Kidney glomerular epithelial cell (primary cell): ENCODE results near the gene PFDN4.

ENCODE experiments used
- DNase-seq: peaks from one replicate; lab custom pipeline; 2025; lab: John Stamatoyannopoulos, UW

Gene PFDN4

DNA sequence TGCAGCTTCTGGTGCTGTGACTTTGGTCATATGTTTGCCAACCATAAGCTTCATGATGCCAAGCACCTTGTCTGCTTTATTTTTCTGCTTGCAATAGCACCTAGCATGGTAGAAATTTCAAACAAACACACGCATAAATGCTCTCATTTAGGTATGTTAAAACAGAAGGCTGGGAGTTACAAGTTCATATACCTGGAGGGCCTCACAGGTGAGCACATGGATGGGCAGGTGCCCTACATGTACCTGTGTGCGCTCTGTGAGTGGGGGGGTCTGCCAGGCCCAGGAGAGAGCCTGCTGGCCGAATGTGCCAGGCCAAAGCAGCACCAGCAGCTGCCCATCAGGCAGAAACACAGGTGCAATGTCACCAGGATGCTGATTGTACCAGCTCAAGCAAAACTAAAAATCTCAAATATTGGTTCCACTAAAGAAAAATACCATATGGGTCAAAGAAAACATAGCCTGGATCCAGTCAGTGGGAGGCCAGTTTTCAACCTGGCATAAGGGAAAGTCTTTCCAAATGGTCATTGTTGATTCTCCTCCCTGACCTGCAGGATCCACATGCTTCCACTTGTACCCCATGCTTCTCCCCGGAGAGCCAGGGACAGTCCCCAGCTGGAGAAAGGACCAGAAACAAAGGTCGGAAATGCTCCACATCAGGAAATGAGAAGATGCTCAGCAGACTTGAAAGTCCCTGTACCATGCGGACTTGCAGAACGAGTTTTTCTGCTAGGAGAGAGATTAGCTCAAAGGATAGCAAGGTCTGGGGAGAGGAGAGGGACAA, 7.2 kb upstream of the PFDN4 start:
- DNase-seq, result no peak

DNA sequence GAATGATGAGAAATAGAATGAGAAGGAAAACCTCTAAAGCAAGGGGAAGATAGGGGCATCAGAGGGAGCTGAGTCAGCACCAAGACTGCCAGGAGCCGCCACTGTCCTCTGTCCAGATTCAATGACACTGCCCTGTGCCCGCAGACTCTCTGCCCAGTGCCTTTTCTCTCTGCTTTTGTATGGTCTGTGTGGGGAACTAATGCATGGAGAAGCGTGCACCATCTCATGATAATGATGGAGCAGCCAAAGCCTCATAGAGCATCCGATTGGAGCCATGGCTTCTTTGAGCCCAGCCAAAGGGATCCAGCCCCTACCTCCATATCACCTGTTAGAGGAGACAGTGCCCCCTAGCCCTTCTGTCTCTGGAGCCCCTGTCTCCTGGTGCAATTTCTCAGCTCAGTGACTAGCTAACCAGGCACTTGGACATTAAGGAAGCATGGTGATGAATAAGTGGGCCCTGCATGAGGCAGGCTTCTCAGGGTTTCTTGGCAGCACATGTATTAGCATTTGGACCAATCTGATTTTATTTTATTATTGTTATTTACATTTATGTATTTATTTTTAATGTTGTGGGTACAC, 6.5 kb upstream of the PFDN4 start:
- no peak for DNase-seq

DNA sequence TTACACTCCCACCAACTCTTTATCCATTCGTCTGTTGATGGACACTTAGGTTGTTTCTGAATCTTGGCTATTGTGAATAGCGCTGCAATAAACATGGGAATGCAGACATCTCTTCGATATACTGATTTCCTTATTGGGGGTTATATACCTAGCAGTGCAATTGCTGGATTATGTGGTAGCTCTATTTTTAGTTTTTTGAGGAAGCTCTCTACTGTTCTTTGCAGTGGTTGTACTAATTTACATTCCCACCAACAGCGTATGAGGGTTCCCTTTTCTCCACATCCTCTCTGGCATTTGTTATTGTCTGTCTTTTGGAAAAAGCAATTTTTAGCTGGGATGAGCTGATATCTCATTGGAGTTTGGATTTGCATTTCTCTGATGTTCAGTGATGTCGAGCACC, 4.6 kb upstream of the PFDN4 start:
- no peak for DNase-seq

DNA sequence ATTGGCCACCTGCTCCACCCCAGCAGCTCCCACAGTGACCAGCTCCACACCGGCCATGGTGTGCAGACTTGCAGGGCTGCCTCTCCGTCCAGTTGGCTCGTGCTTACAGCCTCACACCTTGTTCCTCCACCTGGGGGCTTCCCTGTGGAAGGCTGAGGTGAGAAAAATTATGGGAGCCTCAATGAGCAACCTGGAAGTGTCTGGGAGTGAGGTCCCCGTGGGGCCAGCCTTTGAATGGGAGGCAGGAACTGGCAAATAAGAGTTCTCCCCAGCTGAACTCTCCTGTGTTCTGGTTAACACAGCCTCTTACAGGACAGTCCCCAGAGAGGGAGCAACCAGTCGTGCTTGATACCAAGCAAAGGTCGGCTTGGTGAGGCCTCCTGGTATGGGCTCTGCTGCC, 3.8 kb upstream of the PFDN4 start:
- no peak for DNase-seq

DNA sequence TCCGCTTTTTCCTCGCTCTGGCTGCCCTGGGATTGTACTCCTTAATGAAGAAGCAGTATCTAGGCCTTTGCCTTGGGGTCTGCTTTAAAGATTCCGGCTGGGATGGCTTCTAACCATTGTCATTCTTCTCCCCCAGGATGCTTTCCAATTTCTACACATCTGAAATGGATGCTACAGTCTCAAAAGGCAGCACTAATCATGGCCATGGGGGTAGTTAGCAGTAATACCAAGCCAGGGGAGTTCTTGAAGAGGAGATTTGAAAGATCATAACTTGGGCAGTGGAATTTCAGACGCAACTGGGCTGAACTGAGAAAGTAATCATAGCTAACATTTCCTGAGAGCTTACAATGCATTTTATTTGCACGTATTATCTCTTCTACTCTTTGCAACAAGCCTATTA, 3.4 kb upstream of the PFDN4 start:
- no peak for DNase-seq

DNA sequence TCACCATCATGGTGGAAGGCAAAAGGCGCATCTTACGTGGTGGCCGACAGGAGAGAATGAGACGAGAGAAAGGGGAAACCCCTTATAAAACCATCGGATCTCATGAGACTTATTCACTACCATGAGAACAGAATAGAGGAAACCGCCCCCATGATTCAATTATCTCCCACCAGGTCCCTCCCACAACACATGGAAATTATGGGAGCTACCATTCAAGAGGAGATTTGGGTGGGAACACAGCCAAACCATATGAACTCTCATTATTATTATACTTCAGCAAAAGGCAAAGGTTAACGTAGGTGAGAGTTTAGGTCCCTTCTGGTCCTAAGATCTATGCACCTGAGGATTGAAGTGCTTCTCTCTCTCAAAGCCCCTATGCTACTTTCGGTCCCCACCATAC, 2.4 kb upstream of the PFDN4 start:
- DNase-seq, result no peak

DNA sequence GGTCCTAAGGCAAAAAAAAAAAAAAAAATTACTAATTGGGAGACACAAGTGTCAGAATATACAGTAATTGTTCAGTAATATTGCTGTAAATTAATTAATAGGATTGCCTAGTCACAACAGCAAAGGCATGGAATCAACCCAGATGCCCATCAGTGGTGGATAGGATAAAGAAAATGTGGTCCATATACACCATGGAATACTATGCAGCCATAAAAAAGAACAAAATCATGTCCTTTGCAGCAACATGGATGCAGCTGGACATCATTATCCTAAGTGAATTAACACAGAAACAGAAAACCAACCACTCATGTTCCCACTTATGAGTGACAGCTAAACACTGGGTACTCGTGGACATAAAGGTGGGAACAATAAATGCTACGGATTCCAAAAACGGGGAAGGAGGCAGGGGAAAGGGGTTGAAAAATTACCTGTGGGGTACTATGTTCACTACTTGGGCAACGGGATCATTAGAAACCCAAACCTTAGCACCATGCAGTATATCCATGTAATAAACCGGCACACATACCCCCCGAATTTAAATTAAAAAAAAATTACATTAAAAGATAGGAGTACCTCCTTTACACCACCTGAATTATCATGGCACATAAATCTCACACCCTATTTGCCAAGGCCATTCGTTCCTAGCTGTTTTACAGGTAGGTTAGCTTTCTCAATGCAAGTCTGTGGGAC, 689 bp upstream of the PFDN4 start:
- no peak for DNase-seq

DNA sequence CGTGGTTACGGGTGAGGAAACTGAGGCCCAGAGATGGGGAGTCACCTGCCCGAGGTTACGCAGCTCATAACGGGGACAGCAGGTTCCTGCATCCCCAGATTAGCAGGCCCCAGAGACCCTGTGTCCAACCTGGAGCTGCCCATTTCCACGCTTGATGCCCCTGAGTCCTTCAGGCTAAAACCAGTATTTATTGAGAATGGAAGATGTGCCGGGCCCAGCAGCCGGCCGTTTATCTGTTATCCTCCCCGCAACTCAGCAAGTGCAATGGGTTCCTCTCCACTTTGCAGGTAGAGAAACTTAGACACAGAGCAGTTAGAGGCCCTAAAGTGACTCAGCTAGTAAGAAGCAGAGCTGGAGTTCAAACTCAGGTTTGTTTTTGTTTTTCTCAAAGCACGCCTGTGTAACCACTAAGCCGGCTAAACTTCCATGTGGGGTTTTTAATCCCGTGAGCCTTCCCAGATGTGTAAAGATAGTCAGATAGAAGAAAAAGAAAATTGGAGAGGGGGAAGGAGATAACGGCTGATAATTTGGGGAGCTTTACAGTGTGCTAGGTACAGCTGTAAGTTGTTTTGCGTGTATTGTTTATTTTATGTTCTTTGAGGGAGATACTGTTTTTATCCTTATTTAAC, 775 bp downstream of the PFDN4 start:
- DNase-seq, result peak; percentile 42

DNA sequence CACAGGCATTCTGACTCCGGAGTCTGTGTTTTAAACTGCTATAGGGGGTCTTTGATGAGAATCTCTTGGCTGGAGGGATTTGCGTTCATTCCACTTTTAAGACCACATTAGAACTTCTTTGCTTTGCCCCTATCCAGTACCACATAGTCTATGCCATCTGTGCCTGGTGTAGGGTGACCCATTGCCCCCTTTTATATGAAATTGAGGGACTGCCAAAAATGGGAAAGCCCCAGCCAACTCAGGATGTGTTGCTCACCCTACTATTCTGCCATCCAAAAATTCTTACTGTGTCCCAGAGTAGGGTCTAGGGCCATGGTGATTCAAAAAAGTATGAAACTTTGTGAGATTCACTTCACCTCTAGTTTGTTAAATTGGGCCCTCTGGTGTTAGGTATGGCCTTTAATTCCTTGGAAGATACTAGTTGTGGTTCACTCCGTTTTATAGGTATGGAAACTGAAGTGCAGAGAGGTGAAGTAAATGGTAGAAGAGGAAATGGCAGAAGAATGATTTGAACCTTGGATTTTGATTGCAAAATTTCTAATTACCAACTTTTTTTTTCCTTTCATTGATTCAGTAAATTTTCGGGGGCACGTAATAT, 1.4 kb downstream of the PFDN4 start:
- DNase-seq, result no peak

DNA sequence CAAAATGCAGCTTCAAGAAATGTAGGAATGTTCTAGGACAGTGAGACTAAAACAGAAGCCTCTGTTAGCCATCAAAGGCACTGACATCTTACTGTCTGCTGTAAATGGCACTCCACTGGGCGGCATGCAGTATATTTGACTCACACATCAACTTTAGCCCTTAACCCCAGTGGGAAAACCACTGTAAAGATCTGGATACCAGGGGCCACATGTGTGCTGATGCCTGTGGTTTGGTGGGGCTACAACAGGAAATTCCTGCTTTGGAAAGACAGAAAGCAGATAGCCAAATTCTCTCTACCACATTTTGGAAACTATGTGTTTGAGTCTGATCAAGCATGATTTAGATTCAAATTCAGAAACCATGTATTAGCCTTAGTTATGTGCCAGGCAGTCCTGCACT, 4.3 kb downstream of the PFDN4 start:
- no peak for DNase-seq

DNA sequence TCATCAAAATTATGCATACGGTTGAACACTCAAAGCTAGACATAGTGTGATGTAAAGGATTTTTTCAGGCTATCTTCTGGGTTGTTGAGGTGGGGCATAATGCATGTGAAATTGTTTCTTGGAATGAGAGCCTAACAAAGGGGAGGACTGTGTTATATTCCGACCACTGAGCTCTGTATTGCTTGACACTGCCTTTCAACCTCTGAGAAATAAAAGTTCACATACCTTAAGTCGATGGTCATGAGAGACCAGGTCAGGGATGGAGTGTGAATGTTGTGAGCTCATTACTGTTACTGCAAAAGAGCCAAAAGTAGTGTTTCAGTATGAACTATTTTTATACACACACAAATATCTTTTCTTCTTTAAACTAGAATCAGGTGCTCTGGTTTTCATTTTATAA, 5.0 kb downstream of the PFDN4 start:
- DNase-seq, result no peak

DNA sequence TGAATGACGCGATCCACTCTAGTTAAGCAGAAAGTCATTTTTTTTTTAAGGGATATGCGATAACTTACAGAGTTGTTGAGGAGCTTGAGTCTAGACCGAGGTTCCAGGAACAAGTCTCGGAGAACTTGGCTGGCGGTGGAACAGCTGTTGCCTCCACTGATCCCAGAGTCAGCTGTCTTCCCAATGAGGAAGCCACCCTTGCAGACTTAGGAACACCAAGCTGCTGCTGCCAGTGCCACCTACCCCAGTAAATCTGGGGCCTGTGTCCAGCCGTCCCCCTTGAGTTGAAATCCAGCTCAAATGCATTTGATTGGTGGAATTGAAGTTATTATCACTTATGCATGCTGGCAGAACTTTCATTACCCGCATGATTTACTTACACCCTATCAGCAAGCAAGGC, 6.7 kb downstream of the PFDN4 start:
- DNase-seq, result no peak

DNA sequence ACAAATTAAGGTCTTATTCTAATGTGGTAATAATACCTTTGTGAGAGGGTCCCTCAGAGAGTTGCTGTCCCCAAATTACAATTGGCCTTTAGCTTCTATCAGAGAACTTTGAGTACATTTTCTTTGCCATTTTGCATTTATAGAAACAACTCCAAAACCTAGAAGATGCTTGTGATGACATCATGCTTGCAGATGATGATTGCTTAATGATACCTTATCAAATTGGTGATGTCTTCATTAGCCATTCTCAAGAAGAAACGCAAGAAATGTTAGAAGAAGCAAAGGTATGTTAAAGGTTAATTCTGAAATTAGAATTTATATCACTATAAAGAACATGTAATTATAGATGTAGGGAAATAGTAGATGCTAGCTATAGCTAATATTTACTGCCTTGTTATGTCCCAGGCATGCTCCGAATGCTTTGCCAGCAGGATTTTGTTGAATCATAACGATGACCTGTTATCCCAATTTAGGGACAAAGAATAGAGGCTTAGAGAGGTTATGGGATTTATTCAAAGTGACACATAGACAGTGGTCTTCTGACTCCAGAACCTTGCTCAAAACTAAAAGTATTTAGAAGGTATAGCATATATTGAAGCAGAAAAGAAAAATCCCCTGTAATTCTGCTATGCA, 7.4 kb downstream of the PFDN4 start:
- DNase-seq, result no peak

DNA sequence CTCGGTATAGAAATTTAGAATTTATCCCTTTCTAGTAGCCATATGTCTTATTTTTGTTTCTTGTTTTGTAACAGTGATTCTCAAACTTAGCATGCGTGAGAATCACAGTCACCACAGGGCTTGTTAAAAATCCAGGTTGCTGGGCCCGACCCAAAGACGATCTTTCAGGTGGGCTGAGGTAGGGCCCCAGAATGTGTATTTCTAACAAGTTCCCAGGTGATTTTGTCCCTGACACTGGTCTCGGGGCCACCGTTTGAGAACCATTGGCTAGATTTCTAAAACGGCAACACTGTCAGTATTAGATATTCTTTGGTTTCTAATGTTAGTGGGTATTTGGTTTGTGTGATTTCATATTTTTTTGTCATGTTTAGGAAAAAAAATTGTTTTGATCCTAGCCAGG, 9.9 kb downstream of the PFDN4 start:
- no peak for DNase-seq

DNA sequence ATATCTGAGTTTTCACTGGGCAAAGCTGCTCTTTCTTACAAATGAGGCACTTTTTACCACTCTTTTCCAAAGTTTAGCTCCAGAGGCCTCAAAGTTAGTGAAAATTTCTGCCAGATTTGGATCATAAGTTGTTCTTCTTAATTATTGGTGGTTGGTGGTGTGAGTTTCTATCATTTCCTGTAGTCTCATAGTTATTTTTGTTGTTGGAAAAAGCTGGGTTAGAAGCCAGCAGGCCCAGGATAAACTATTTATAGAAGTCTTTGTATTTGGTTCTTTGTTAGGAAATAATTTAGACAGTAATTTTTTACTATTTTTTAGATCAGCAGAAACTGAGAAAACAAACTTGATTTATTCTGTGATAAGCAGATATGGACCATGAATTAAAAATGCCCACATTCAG, 10.6 kb downstream of the PFDN4 start:
- DNase-seq, result no peak

DNA sequence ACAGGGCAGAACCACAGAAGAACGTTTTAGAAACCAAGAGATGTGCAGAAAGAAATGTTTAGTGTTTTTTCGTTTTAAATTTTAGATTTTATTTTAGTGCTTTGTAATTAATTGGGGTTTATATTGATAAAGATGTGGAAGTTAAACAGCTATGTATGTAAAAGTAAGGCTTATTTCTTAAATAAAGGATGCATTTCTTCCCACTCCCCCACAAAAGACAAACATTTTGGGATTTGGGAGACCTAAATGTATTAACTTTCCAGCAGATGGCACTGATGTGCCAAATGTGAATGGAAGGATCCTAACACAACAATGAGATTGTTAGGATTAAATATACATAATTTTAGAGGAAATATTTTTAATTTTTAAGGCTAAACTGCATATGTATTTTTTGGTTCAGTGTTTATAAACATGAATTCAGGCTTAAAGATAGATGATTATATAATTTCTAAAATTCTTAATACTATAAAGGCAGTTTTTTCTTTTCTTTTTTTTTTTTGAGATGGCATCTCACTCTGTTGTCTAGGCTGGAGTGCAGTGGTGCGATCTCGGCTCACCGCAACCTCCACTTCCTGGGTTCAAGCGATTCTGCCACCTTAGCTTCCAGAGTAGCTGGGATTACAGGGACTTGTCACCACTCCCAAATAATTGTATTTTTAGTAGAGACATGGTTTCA, 12.0 kb downstream of the PFDN4 start:
- DNase-seq, result peak; percentile 6

DNA sequence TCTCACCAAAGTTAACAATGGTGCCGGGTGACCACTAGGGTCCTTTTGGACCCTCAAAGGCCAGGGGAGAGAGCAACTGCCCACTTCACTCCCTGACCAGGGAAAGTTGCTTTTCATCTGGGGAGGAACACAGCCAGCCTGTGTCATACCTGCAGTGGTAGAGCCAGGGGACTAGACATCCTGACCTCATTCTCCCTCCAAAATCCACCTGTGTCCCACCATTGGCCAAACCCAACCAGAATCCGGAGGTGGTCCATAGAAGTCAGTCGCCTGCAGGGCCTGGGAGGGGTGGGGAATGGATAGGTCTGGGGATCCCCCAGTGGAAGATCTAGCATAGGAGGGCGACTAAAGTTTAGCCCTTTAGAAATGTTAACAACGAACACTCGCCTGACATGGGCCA, 12.8 kb downstream of the PFDN4 start:
- no peak for DNase-seq

DNA sequence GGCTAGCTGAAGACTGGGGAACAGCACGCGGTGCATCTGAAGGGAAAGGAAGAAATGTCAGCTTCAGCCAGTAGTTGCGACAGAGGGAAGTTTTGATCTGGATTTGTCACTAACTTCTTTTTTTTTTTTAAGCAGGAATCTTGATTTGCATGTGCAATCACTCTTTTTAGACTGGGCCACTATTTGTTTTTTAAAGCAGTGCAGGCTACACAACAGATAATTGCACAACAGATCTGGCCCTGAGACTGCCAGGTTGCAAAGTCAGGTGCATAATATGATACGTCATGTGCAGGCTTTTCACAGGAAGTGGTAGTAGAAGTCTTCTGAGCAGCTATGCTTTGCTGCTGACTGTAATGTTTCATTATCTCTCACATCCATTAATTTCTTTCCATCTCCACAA, 13.5 kb downstream of the PFDN4 start:
- no peak for DNase-seq

DNA sequence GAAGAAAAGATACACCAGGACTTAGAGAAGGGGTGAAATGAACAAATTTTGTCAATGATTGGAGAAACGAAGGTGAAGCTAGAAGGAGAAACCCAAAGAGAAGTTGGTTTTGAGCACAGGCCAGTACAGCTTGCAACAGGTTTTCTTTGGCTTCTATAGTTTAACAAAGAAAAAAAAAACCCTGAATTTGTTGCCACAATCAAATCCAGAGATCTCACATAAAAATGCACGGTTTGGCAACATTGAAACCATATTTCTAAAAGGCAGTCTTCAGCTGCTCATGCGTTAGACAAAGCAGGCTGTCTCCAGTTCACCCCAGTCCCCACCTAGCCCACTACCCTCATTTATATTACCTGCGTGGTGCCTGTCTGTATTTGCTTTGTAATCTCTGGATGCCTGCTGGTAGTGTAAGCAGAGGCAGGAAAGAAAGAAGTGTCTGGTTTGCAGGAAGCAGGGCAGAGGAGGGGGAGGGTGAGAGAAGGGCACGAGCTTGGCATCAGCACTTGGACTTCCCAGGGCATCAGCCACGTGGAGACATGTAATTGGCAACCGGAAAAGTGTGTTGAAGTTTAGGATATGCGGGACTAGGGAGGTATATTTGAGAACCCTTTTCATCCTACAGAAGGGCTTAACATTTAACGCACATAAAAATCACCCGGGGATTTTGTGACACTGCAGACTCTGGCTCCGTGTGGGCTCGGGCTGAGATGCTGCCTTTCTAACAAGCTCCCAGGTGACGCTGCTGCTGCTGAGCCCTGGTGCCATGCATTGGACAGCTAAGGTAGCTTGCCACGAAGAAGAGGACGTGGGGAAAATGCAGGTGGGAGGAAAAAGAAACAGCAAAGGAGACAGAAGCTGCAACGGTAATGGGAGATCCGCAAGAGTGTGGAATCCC, 14.4 kb downstream of the PFDN4 start:
- DNase-seq, result no peak

DNA sequence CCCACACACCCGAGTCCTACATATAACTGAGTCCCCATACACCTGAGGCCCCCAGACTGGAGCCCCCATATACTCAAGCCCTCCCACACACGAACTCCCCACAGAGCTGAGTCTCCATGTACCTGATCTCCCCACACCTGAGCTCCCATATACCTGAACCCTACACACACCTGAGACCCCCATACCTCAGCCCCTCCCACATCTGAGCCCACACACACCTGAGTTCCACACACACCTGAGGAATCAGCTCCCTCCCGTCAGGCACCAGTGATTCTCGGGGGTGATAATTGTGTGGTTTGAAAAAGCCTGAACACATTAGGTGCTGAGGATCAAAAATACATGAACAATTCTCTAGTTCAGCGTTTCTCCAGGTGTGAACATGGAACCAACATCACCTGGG, 15.4 kb downstream of the PFDN4 start:
- DNase-seq, result no peak

DNA sequence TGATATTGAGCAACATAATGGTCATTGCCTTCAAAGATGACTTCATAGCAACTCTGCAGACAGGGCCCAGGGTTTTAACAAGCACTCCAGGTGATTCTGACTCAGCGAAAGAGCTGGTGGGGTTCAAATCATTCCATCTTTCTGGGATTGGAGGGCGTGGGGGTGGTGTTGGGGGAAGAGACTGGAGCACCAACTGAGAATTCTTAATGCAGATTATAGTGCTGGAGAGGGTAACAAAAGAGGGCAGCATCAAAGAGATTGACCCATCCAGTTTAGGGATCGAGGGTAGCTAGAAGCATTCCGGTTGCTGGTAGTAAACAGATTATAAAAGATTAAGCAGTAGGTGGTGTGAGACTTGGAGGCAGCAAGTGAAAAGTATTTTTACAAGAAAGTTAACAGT, 15.9 kb downstream of the PFDN4 start:
- DNase-seq, result no peak
